Suprapubic skin (tissue), 4 donors: Measurements from ENCODE around the gene APPBP2. TPM values are rescaled to one million over a fixed set of nuclear protein-coding genes. Genes with fewer than 3 reads are reported as not detected.
"Not testable (repeated sequence)": the region's sequence is repeated elsewhere in the genome, so short reads cannot be mapped to it uniquely, and the experiment has no call there.

Experiments
- DNase-seq, 2 donors: peaks; one replicate each; pipeline ENCODE4 v3.0.0-alpha.2; 2019; ENCODE audit warnings: low spot score in 2 of 2
- H3K27ac ChIP-seq: fragments of 200-600 bp; sonication (generic); one replicate; pipeline ENCODE4 v1.5.1; 2019
- H3K27me3 ChIP-seq: fragments of 200-600 bp; sonication (generic); one replicate; pipeline ENCODE4 v1.5.1; 2019
- H3K36me3 ChIP-seq: fragments of 200-600 bp; sonication (generic); one replicate; pipeline ENCODE4 v1.5.1; 2019
- H3K4me1 ChIP-seq: fragments of 200-600 bp; sonication (generic); one replicate; pipeline ENCODE4 v1.5.1; 2019
- H3K4me3 ChIP-seq: fragments of 200-600 bp; sonication (generic); one replicate; pipeline ENCODE4 v1.5.1; 2019; ENCODE audit warnings: mild to moderate bottlenecking
- H3K9me3 ChIP-seq: fragments of 200-600 bp; sonication (generic); one replicate; pipeline ENCODE4 v1.5.1; 2019
- CTCF ChIP-seq, 2 donors: fragments of 200-600 bp in 1 of 2; fragments of 450-650 bp in 1 of 2; sonication (generic) in 1 of 2; IDR thresholded peaks; one replicate each; pipeline ENCODE4 v1.5.1; 2016 to 2019; ENCODE audit warnings: antibody characterized with exemption in 2 of 2, mild to moderate bottlenecking in 1 of 2, moderate library complexity in 1 of 2
- EP300 ChIP-seq: sonication (generic); formaldehyde crosslinking; IDR thresholded peaks from one replicate; pipeline ENCODE4 v1.6.1; 2017; ENCODE audit warnings: antibody characterized with exemption
- POLR2A ChIP-seq, 2 donors: fragments of 450-650 bp; IDR thresholded peaks; one replicate each; pipeline ENCODE4 v1.6.1; 2017; ENCODE audit warnings: antibody characterized with exemption in 2 of 2, mild to moderate bottlenecking in 2 of 2, moderate library complexity in 2 of 2
- POLR2AphosphoS5 ChIP-seq, 3 donors: sonication (generic); formaldehyde crosslinking; IDR thresholded peaks; one replicate each; pipeline ENCODE4 v1.6.1; 2017; ENCODE audit warnings: antibody characterized with exemption in 3 of 3
- WGBS: methylation state at CpG from one replicate; pipeline ENCODE4 v1.1.5; 2018; 5-methylcytosine and 5-hydroxymethylcytosine counted together
- total RNA-seq, 4 donors: library from RNA; depleted of rRNA; stranded (reverse); fragments of >200 nt; gene quantifications; one replicate each; pipeline ENCODE4 v1.1.0, GENCODE V29; 2016

APPBP2 gene
- total RNA-seq, 4 donors from 2014 or later: 15.4 to 26.3 (median 17.8) TPM

DNA sequence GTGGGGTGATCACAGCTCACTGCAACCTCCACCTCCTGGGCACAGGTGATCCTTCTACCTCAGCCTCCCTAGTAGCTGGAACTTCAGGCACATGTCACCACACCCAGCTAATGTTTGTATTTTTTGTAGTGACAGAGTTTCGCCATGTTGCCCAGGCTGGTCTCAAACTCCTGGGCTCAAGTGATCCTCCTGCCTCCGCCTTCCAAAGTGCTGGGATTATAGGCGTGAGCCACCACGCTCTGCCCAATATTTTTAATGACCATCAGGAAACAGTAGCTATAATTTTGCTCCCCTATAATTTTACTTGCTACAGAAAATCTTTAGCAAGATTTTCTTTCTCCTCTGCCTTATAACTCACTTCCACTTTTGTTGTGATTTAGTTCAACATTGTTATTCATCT, 29.7 kb upstream of the APPBP2 start:
- TF ChIP-seq EP300 (no peak), CTCF (IDR thresholded peaks at IDR 0.05) (no peak), POLR2A (IDR thresholded peaks at IDR 0.05) (no peak), POLR2AphosphoS5 (IDR thresholded peaks at IDR 0.05) (no peak)
- H3K36me3 ChIP-seq: no peaks in the 10 kb centered on the region
- no peaks in the 10 kb centered on the region for H3K4me1 ChIP-seq
- no peaks in the 10 kb centered on the region for H3K9me3 ChIP-seq
- H3K4me3 ChIP-seq: no peak overlapping the region
- DNase-seq: no peak
- H3K27me3 ChIP-seq: no peaks in the 10 kb centered on the region
- H3K27ac ChIP-seq: no peak overlapping the region
- WGBS: 98% methylated on average over 4 of the region's 4 CpGs

DNA sequence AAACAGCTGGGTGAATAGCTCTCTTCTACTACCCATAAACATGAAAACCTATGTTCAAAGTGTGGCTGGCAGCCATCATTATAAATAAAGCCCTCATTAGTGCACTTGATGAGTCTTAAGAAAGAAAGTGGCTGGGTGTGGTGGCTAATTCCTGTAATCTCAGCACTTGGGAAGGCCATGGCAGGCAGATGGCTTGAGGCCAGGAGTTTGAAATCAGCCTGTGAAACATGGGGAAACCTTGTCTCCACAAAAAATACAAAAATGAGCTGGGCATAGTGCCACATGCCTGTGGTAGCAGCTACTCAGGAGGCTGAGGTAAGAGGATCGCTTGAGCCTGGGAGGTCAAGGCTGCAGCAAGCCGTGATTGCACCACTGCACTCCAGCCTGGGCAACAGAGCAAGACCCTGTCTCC, 28.3 kb upstream of the APPBP2 start:
- no peak overlapping the region for H3K27ac ChIP-seq
- no peaks in the 10 kb centered on the region for H3K9me3 ChIP-seq
- H3K27me3 ChIP-seq: no peaks in the 10 kb centered on the region
- TF ChIP-seq EP300: no peak
- no peak for TF ChIP-seq POLR2AphosphoS5 (IDR thresholded peaks at IDR 0.05)
- TF ChIP-seq CTCF (IDR thresholded peaks at IDR 0.05): no peak
- TF ChIP-seq POLR2A (IDR thresholded peaks at IDR 0.05): no peak
- no peak for DNase-seq
- 80% methylated on average over 2 of the region's 2 CpGs for WGBS
- no peaks in the 10 kb centered on the region for H3K36me3 ChIP-seq
- no peak overlapping the region for H3K4me3 ChIP-seq
- H3K4me1 ChIP-seq: no peaks in the 10 kb centered on the region

DNA sequence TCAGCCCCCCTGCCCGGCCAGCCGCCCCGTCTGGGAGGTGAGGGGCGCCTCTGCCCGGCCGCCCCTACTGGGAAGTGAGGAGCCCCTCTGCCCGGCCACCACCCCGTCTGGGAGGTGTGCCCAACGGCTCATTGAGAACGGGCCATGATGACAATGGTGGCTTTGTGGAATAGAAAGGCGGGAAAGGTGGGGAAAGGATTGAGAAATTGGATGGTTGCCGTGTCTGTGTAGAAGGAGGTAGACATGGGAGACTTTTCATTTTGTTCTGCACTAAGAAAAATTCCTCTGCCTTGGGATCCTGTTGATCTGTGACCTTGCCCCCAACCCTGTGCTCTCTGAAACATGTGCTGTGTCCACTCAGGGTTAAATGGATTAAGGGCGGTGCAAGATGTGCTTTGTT, 26.2 kb upstream of the APPBP2 start:
- not testable (repeated sequence) for H3K4me1 ChIP-seq, H3K27me3 ChIP-seq, H3K4me3 ChIP-seq, H3K36me3 ChIP-seq, H3K27ac ChIP-seq, DNase-seq, H3K9me3 ChIP-seq
- WGBS: 95% methylated on average over 6 of the region's 13 CpGs

DNA sequence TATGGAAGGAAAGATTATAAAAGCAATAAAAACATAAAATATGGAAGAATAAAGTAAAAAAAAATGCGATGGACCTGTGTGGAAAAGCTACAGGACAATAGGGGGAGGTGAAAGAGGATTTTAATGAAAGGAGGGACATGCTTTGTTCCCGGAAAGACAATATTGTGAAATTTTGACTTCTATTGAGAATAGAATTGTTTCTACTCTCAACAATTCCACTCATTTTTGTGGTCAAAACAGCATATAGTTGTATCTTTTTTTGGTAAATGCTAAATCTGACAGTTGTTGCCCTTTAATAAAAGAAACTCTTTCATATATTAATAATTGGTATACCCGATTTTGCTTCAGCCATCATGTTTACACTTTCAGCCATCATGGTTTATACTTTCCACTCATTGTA, 22.9 kb upstream of the APPBP2 start:
- no peaks in the 10 kb centered on the region for H3K36me3 ChIP-seq
- H3K27ac ChIP-seq: no peak overlapping the region
- H3K27me3 ChIP-seq: no peaks in the 10 kb centered on the region
- 81% methylated on average over 3 of the region's 3 CpGs for WGBS
- DNase-seq: no peak
- no peak for TF ChIP-seq POLR2A (IDR thresholded peaks at IDR 0.05)
- TF ChIP-seq EP300: no peak
- no peak for TF ChIP-seq CTCF (IDR thresholded peaks at IDR 0.05)
- TF ChIP-seq POLR2AphosphoS5 (IDR thresholded peaks at IDR 0.05): no peak
- no peaks in the 10 kb centered on the region for H3K4me1 ChIP-seq
- no peak overlapping the region for H3K4me3 ChIP-seq
- H3K9me3 ChIP-seq: no peaks in the 10 kb centered on the region

GRCh38 chr17:60545465-60546191, 19.6 kb upstream of the APPBP2 start:
- TF ChIP-seq POLR2AphosphoS5 (IDR thresholded peaks at IDR 0.05) (no peak), EP300 (no peak), CTCF (IDR thresholded peaks at IDR 0.05) (no peak)
- Histone ChIP-seq H3K27me3 (no peaks in the 10 kb centered on the region), H3K27ac (no peak overlapping the region), H3K9me3 (no peaks in the 10 kb centered on the region), H3K36me3 (no peaks in the 10 kb centered on the region), H3K4me3 (no peak overlapping the region), H3K4me1 (no peaks in the 10 kb centered on the region)
- DNase-seq: no peak
- 92% methylated on average over 9 of the region's 9 CpGs for WGBS

DNA sequence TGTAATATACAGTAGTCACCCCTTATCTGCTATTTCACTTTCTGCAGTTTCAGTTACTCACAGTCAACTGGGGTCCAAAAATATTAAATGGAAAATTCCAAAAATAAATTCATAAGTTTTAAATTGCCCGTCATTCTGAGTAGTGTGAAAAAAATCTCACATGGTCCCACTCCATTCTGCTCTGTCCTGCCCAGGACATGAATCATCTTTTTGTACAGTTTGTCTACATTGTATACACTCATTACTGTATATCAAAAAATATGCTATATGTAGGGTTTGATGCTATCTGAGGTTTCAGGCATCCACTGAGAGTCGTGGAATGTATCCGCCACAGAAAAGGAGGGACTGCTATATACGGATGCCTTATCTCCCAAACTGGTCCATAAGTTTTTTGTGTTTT, 16.0 kb upstream of the APPBP2 start:
- Histone ChIP-seq H3K9me3 (no peaks in the 10 kb centered on the region), H3K36me3 (no peaks in the 10 kb centered on the region), H3K4me1 (no peaks in the 10 kb centered on the region), H3K4me3 (no peak overlapping the region), H3K27me3 (no peaks in the 10 kb centered on the region), H3K27ac (no peak overlapping the region)
- DNase-seq: no peak
- TF ChIP-seq CTCF (IDR thresholded peaks at IDR 0.05): no peak
- TF ChIP-seq EP300: no peak
- TF ChIP-seq POLR2AphosphoS5 (IDR thresholded peaks at IDR 0.05): no peak
- TF ChIP-seq POLR2A (IDR thresholded peaks at IDR 0.05): no peak
- 91% methylated on average over 4 of the region's 4 CpGs for WGBS
